ENCODE data around the gene HFE. TPM values are rescaled to one million over a fixed set of nuclear protein-coding genes. Genes with fewer than 3 reads are reported as not detected.
"Not testable (repeated sequence)": the region's sequence is repeated elsewhere in the genome, so short reads cannot be mapped to it uniquely, and the experiment has no call there.

HFE gene
- total and polyA plus RNA-seq, 2 experiments from 2014 or later = 0.28 to 0.66 TPM

- H3K36me3 ChIP-seq = no peaks in the 10 kb centered on the region
- no peak overlapping the region for H3K4me3 ChIP-seq
- no peak overlapping the region for H3K27ac ChIP-seq
- DNase-seq (ENCODE audit: low read depth in 1 of 2, low spot score in 1 of 2) = no peak
- no peaks in the 10 kb centered on the region for H3K9me3 ChIP-seq (ENCODE audit: low read depth)
- H3K4me1 ChIP-seq (ENCODE audit: low read depth) = peaks cover 18% of the 10 kb centered on the region
- no peaks in the 10 kb centered on the region for H3K27me3 ChIP-seq
- TF ChIP-seq CTCF (IDR thresholded peaks at IDR 0.05; ENCODE audit: low read depth, low read length) = no peak
Observed at GRCh38 chr6:26057899-26058298, 29.3 kb upstream of the HFE start.

- H3K9me3 ChIP-seq (ENCODE audit: low read depth); H3K27ac ChIP-seq; H3K4me3 ChIP-seq; DNase-seq (ENCODE audit: low read depth in 1 of 2, low spot score in 1 of 2); H3K36me3 ChIP-seq; H3K27me3 ChIP-seq: not testable (repeated sequence)
- peaks cover 18% of the 10 kb centered on the region for H3K4me1 ChIP-seq (ENCODE audit: low read depth)
Observed at GRCh38 chr6:26058477-26059033, 28.7 kb upstream of the HFE start.

GRCh38 chr6:26059941-26060340 is 27.3 kb upstream of the HFE start:
- no peak for TF ChIP-seq CTCF (IDR thresholded peaks at IDR 0.05; ENCODE audit: low read depth, low read length)
- H3K9me3 ChIP-seq (ENCODE audit: low read depth) = no peaks in the 10 kb centered on the region
- no peak overlapping the region for H3K27ac ChIP-seq
- no peaks in the 10 kb centered on the region for H3K27me3 ChIP-seq
- H3K36me3 ChIP-seq = no peaks in the 10 kb centered on the region
- DNase-seq (ENCODE audit: low read depth in 1 of 2, low spot score in 1 of 2) = no peak
- peaks cover 11% of the 10 kb centered on the region for H3K4me1 ChIP-seq (ENCODE audit: low read depth)
- H3K4me3 ChIP-seq = no peak overlapping the region

- H3K4me1 ChIP-seq (ENCODE audit: low read depth) = no peaks in the 10 kb centered on the region
- DNase-seq (ENCODE audit: low read depth in 1 of 2, low spot score in 1 of 2) = peak; percentile 54 to 74
- H3K4me3 ChIP-seq = no peak overlapping the region
- peak; percentile 73 for TF ChIP-seq CTCF (IDR thresholded peaks at IDR 0.05; ENCODE audit: low read depth, low read length)
- no peaks in the 10 kb centered on the region for H3K9me3 ChIP-seq (ENCODE audit: low read depth)
- no peaks in the 10 kb centered on the region for H3K36me3 ChIP-seq
- no peaks in the 10 kb centered on the region for H3K27me3 ChIP-seq
- H3K27ac ChIP-seq = no peak overlapping the region
Observed at GRCh38 chr6:26064619-26065257, 22.5 kb upstream of the HFE start.

GRCh38 chr6:26065952-26066380 is 21.3 kb upstream of the HFE start:
- Histone ChIP-seq H3K27me3 (no peaks in the 10 kb centered on the region), H3K36me3 (no peaks in the 10 kb centered on the region), H3K9me3 (ENCODE audit: low read depth) (no peaks in the 10 kb centered on the region), H3K27ac (no peak overlapping the region), H3K4me3 (no peak overlapping the region), H3K4me1 (ENCODE audit: low read depth) (no peaks in the 10 kb centered on the region)
- TF ChIP-seq CTCF (IDR thresholded peaks at IDR 0.05; ENCODE audit: low read depth, low read length) = peak; percentile 92
- peak; percentile 76 to 89 for DNase-seq (ENCODE audit: low read depth in 1 of 2, low spot score in 1 of 2)

- Histone ChIP-seq H3K27me3 (no peaks in the 10 kb centered on the region), H3K36me3 (no peaks in the 10 kb centered on the region), H3K9me3 (ENCODE audit: low read depth) (no peaks in the 10 kb centered on the region), H3K27ac (no peak overlapping the region), H3K4me3 (no peak overlapping the region), H3K4me1 (ENCODE audit: low read depth) (no peaks in the 10 kb centered on the region)
- no peak for TF ChIP-seq CTCF (IDR thresholded peaks at IDR 0.05; ENCODE audit: low read depth, low read length)
- no peak for DNase-seq (ENCODE audit: low read depth in 1 of 2, low spot score in 1 of 2)
Observed at GRCh38 chr6:26067367-26067766, 19.9 kb upstream of the HFE start.

Measured in cardiac muscle cell (in vitro differentiated cells and primary cell).